Activated CD4-positive, alpha-beta T cell treated with anti-CD3 and anti-CD28 coated beads for 24 hours (primary cell): ENCODE measurements around the gene GOLGA6L2.
"Not testable (repeated sequence)": the region's sequence is repeated elsewhere in the genome, so short reads cannot be mapped to it uniquely, and the experiment has no call there.

ENCODE experiments used
- DNase-seq, 2 donors: peaks; one replicate each; pipeline ENCODE4 v3.0.0-alpha.2; 2020; ENCODE audit warnings: low read depth in 2 of 2

GOLGA6L2 gene

DNA sequence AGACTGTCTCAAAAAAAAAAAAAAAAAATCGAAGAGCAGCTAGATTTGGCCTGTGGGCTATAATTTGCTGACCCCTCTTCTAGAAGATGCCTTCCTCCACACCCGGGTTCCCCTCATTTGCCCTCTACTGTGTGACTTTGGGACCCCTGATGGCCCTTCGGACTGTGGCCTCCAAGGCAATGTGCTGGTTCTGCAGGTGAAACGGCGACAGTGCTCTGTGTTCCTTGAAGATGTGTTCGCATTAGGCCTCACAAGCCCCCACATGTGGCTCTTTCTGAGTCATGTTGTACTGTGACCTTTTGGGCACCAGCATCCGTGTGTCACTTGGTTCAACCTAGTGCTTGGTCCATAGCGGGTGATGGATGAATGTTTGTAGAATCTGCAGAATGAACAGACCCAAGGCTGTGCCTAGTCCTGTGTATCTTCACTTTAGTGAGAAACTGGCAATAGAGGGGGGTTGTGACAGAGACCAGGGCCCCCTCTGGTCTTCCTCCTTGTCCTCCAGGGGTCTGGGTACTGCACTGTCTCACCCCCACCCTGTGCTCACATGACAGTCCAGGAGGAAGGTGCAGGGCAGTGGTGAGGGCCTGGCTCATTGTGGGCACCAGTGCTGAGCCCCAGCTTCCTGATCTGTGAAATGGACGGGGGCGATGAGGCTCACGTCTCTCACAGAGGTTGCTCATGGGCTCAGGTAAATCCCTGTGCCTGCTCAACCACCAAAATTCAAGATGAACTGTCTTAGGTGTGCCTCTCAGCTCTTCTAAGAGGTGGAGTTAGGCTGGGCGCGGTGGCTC lies 22.7 kb downstream of the GOLGA6L2 start:
- no peak for DNase-seq

DNA sequence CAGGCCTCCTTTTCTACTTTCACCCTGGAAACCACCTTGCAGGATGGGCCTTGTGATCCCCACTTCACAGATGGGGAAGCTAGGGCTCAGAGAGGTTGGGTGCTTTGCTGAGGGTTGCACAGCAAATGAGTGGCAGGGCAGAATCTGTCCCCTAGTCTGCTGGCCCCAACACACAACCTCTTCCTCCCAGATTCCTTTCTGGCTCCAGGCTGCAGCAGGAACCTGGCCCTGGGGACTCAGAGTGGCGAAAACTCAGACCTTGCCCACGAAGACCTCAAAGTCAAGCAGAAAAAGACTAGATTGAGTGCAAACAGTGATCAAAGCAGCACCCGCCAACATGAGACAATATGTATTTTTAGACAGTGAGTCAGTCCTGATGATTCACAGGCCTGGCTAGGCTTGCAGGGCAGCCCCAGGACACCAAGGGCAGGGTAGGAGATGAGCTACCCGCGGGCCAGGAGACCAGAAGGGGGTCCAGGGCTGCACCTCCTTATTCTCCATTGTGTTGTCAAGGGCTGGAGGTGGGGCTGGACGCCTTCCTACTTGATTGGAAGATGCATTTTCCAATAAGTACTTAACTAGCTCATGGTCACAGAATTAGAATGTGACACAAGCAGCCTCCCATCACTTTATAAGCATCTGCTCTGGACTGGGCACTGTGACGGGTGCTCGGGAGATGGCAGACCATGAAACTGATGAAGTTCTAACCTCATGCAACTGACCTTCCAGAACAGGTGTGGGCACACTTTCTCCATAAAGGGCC lies 23.9 kb downstream of the GOLGA6L2 start:
- no peak for DNase-seq

DNA sequence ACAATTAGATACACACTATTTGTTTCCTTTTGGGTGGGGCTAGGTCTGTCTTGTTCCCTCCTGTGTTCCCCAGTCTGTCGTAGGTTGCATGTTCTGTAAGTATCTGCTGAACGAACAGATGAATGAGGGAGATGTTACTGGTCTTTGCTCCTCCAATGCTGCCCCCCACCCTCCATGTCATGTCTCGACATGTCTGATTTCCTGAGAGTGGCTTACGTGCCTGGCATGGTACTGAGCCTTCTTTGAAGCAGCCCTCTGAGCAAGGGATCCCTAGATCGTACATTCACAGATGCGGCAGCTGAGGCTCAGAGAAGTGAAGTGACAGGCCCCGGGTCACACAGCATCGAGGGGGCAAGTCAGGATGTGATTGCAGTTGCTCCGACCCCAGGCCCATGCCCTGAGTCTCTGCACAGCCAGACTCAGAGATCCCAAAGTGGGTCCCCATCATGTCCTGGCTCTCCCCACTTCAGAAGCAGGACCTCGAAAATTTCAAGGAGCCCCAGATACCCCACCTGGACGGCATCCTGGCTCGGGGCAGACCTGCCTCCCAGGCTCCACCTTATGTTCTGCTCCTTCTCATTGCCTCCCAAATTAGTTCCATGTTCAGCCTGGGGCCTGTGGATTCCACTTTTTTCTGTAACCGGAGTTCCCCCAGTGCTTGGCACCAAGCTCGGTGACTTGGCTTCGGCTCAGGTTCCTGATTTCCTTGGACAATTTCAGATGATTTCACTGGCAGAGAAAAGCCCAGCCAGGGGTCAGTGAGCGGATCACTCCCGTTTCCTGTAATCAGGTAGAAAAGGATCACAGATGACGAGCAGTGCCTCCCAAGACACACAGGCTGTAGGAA lies 24.7 kb downstream of the GOLGA6L2 start:
- DNase-seq, result no peak

DNA sequence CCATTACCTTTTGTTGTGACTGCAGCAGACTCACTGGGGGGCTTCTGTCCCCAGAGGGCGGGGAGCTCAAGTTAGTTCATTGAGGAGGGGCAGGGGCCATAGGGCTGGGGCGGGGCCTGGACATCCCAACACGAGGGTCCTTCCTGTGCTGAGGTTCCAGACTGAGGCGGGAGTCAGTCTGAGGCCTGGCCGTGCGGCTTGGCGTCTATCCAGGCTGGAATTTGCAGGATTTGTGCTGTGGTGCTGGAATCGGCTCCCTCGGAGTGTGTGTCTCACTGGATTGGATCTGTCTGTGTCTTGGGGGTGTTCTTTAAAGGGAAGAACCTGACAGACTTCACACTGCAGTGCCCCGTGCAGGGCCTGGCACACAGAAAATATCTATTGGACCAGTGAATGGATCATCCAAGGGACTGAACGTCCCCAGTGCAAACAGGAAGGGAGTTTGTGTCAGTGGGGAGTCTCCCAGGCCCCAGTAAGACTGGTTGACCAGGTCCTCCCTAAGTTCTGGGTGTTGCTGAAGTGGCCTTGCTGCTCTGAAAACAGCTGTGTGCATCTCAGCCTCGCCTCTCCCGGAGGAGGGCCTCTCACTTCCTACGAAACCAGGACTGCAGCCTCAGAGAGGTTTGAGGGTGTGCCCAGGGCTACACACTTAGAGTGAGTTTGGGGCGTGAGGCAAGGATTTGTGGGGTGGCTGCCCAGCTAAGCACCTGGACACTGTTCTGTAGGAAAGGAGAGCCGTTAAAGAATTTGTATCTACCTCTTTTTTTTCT lies 26.1 kb downstream of the GOLGA6L2 start:
- no peak for DNase-seq

GRCh38 chr15:23416349-23417276 lies 30.4 kb downstream of the GOLGA6L2 start:
- no peak for DNase-seq

DNA sequence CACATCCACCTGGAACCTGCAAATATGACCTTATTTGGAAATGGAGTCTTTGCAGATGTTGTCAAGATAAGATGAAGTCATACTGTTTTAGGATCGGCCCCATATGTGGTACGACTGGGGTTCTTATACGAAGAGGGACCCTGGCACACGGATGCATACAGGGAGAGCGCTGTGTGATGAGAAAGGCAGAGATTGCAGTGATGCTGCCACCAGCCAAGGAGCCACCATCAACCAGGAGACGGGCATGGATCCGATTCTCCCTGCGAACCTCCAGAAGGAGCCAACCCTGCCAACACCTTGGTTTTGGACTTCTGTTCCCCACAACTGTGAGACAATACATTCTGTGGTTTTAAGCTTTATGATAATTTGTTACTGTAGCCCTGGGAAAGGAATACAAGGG lies 31.2 kb downstream of the GOLGA6L2 start:
- not testable (repeated sequence) for DNase-seq

DNA sequence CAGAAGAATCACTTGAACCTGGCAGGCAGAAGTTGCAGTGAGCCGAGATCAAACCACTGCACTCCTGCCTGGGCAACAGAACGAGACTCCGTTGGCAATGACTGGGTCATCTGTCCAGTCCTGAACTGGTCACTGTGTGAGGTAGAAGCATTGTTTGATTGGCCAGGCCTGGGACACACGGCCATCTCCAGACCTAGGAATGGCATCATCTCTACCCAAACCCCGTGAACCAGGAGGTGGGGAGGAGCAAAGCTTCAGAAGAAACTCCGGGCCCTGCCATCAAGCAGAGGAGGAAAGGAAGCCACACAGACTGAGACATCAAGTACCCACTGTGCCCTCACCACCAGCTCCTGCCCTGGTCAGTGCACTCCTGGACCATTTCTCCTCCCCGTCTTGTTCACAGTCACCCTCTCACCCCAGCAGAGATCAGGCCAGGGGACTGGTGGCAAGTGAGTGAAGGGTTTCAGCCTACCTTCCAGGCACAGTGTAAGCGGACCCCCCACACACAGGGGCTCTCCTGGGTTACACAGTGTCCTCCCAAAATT lies 31.6 kb downstream of the GOLGA6L2 start:
- no peak for DNase-seq

GRCh38 chr15:23412881-23413600 lies 34.0 kb downstream of the GOLGA6L2 start:
- not testable (repeated sequence) for DNase-seq

- no peak for DNase-seq
Measured at GRCh38 chr15:23411841-23412240, 35.2 kb downstream of the GOLGA6L2 start.

DNA sequence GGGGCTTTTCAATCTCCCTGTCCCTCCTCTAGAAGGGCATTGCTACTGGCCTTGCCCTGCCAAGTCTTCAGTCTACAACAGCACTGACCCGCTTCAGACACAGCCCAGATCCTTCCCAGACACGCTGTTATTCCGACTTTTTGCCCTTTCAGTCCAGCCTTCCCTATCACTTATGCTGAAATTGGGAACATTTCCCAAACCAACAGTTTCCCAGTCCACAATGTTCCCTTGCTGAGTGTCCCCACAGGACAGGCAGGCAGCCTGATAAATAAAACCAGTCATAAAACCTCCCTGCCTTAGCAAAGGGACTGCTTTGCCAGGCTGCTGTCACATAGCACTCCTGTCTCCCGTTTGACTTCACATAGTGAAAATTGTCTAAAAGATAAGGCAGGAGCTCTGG lies 43.5 kb downstream of the GOLGA6L2 start:
- no peak for DNase-seq

DNA sequence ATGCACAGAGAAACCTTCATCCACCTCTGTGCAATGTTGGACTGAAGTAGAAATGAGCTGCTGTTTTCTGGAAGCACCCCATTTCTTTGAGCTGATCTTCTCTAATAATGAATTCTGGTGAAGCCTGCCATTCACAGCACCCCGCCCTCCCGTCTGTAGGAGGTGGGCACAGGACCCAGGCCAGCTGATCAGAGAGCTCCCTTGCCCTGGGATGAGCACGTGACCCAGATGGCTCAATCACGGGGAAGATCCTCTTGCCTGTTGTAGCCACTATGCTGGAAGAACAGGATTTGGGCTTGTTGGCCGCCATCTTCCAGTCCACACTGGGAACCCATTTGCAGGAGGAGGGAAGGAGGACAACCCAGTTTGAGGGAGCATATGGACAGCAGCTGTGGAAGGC lies 44.5 kb downstream of the GOLGA6L2 start:
- no peak for DNase-seq

GRCh38 chr15:23402140-23402539 lies 44.9 kb downstream of the GOLGA6L2 start:
- no peak for DNase-seq

GRCh38 chr15:23401627-23402026 lies 45.4 kb downstream of the GOLGA6L2 start:
- no peak for DNase-seq

DNA sequence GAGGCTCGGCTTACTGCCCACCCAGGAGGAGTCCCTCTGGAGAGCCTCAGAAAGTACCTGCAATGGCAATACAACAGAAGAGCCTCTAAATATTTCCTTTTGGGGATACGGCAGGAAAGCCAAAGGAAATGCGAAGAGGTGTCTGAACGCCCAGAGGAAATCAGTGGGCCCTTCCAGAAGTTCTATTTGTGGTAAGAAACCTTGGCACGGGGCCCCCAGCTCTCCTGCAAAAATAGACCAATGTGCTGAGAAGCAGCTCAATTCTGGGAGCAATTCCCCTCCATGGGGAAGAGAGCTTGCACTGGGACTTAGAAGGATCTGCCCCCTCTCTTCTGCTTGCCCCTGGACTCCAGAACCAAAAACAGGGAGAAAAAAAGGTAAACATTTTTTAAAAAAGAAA lies 47.8 kb downstream of the GOLGA6L2 start:
- DNase-seq, result not testable (repeated sequence)

- not testable (repeated sequence) for DNase-seq
Measured at GRCh38 chr15:23398357-23398756, 48.7 kb downstream of the GOLGA6L2 start.

GRCh38 chr15:23397779-23398178 lies 49.3 kb downstream of the GOLGA6L2 start:
- DNase-seq, result no peak

DNA sequence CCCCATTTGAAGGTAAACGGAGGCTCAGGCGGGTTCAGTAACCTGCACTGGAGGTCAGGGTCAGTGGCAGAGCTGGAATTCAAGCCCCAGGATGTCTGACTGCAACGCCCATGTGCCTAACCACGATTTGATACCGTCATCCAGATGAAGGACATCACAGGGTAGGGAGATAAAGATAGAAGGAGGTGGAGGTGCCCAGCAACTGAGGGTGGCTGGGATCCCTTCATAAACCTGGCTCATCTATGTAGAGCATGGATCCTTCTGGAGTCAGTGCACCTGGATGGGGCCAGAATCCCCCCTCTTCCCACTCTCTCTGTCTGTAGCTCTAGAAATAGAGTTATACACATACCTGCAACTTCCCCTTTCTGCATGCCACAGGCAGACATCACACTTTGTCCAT lies 51.2 kb downstream of the GOLGA6L2 start:
- no peak for DNase-seq

DNA sequence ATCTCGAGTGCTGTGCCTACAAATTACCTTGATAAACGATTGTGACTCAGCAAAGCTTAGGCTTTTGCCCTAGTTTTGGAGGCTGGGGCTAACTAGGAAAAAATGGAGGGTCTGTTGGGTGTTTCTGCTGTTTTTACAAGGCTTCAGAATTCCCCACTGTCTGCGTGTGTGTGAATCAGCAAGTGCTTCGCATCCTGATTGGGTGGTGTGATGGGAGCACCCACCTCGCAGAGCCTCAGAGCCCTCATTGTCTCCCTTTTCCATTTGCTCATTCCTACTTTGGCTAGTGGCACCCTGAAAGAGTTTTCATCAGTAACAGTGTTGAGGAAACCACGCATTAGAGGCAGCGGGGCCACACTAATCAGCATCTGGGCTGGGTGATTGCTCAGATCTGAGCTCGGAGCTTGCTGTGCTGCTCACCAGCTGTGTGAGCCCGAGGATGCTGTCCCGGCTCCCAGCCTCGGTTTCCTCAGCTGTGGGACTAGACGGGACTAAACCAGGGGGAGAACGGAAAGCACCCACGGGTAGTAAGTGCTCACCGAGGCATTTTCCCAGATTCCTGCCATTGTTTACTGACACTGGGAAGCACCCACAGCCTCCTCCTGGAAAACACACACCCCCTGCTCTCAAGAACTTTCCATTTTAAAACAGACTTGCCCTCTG lies 51.9 kb downstream of the GOLGA6L2 start:
- DNase-seq, result no peak
